Mucosa of stomach (tissue), 1 donor: ENCODE measurements around the gene PLXDC2.

Experiments
- H3K27me3 ChIP-seq: one replicate; pipeline ENCODE4 v1.7.0; 2013; ENCODE audit warnings: mild to moderate bottlenecking, low read length; ENCODE audit not compliant: control insufficient read depth, insufficient read depth
- H3K36me3 ChIP-seq: one replicate; pipeline ENCODE4 v1.7.0; 2013; ENCODE audit warnings: low read length; ENCODE audit not compliant: control insufficient read depth, insufficient read depth
- H3K4me1 ChIP-seq: one replicate; pipeline ENCODE4 v1.7.0; 2013; ENCODE audit warnings: mild to moderate bottlenecking, low read length; ENCODE audit not compliant: control insufficient read depth, insufficient read depth
- H3K4me3 ChIP-seq: one replicate; pipeline ENCODE4 v1.7.0; 2013; ENCODE audit warnings: low read length
- H3K9ac ChIP-seq: one replicate; pipeline ENCODE4 v1.7.0; 2013; ENCODE audit warnings: mild to moderate bottlenecking, low read length, moderate library complexity
- H3K9me3 ChIP-seq: one replicate; pipeline ENCODE4 v1.7.0; 2013; ENCODE audit warnings: mild to moderate bottlenecking, low read length, moderate library complexity; ENCODE audit not compliant: control insufficient read depth
- donor health status: Pancreatic carcinoma.

The PLXDC2 gene

DNA sequence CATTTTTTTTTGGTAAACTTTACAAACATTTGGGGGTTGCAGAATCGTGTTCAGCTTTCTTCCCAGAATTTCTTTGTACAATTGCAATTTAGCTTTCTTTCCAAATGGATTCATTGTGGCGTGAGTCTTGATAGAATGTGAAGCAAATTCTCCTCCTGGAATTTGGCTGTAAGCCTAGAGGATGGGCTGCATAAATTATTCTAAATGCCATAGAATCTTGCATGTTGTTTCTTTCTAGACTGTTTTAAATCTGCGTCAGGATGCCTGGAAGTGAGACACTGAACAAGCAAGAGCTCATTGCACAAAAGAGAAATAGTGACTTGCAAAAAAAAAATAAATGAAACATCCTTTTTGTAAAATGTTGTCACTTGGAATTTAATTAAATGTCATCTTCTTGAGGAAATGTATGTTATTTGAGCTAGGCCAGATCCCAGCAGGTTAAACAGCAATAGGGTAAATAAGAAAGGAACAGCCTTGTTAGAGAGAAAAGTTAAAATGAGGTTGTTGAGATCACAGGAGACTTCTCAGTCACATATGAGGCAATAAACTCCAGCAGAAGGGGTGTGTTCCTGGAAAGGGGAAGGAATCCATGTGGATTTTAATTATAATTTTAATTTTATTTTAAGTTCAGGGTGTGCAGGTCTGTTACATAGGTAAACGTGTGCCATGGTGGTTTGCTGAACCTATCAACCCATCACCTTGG is 483.0 kb downstream of the PLXDC2 start:
- no peaks in the 10 kb centered on the region for H3K36me3 ChIP-seq
- H3K4me1 ChIP-seq: no peaks in the 10 kb centered on the region
- no peak overlapping the region for H3K9ac ChIP-seq
- no peaks in the 10 kb centered on the region for H3K27me3 ChIP-seq
- no peak overlapping the region for H3K4me3 ChIP-seq
- H3K9me3 ChIP-seq: no peaks in the 10 kb centered on the region

DNA sequence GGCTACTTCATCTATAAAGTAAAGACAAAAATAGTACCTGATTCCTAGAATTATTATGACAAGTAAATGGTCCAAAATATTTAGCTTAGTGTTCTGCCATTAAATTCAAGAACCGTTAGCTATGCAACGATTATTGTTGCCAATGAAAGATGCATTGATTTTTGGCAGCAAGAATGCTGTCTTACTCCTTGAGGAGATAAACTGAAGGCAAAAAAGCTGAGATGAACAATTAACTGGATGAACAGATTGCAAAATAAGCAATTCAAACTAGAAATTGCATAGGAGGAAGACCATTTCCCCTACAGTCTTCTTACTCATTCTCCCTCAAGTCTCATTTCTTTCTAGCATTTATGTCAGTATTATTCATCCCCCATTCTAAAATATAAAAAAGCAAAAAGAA is 484.5 kb downstream of the PLXDC2 start:
- no peak overlapping the region for H3K4me3 ChIP-seq
- no peaks in the 10 kb centered on the region for H3K36me3 ChIP-seq
- no peaks in the 10 kb centered on the region for H3K9me3 ChIP-seq
- H3K4me1 ChIP-seq: no peaks in the 10 kb centered on the region
- H3K27me3 ChIP-seq: no peaks in the 10 kb centered on the region
- no peak overlapping the region for H3K9ac ChIP-seq

DNA sequence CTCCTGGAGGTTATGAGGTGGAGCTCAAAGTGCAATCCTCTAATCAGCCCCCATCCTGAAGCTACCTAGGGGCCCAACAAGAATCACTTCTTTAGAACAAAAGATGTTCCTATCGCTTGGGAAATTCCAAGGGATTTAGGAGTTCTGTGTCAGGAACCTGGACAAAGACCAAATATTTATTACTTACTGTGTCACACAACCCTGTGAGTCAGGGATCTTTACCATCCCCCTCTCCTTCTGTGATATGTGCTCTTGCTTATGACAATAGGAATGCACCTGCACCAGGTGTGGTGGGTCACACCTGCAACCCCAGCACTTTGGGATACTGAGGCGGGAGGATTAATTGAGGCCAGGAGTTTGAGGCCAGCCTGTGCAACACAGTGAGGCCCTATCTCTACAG is 485.8 kb downstream of the PLXDC2 start:
- Histone ChIP-seq H3K36me3 (no peaks in the 10 kb centered on the region), H3K9me3 (no peaks in the 10 kb centered on the region), H3K9ac (no peak overlapping the region), H3K27me3 (no peaks in the 10 kb centered on the region), H3K4me3 (no peak overlapping the region), H3K4me1 (no peaks in the 10 kb centered on the region)

DNA sequence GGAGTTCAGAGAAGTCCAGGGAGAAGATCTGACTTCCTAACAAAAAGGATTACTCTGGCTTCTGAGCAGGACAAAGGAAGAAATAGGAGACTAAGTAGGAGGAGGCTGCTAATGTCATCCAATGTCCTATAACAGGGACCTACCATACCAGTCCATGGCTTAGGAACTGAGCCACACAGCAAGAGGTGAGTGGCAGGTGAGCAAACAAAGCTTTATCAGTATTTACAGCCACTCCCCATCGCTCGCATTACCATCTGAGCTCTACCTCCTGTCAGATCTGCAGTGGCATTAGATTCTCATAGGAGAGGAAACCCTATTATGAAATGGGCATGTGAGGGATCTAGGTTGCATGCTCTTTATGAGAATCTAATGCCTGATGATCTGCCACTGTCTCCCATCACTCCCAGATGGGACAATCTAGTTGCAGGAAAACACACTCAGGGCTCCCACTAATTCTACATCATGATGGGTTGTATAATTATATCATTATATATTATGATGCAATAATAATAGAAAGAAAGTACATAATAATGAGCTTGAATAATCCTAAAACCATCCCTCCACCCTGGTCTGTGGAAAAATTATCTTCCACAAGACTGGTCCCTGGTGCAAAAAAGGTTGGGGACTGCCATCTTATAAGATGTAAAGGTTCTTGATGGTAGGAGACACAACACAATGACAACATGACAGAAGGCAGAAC is 487.4 kb downstream of the PLXDC2 start:
- no peaks in the 10 kb centered on the region for H3K4me1 ChIP-seq
- H3K36me3 ChIP-seq: no peaks in the 10 kb centered on the region
- no peaks in the 10 kb centered on the region for H3K9me3 ChIP-seq
- no peaks in the 10 kb centered on the region for H3K27me3 ChIP-seq
- H3K9ac ChIP-seq: no peak overlapping the region
- H3K4me3 ChIP-seq: no peak overlapping the region

DNA sequence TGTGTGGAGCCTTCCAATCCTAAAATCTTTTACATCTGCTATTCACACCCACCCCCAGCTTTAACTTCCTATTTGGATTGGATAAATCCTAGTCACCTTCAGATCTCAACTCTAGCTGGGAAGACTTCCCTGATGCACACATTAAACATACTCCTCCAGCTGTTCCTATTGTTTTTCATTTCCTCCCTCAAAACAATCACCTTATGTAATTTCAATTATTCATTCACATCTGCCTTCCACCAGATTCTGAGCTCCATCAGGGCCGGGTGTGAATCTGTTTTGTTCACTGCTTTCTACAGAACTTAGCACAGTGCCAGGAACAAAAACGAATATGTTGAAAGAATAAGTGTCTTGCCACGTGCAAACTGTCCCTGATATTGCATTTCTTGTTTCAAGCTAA is 497.4 kb downstream of the PLXDC2 start:
- Histone ChIP-seq H3K4me3 (no peak overlapping the region), H3K9me3 (no peaks in the 10 kb centered on the region), H3K4me1 (no peaks in the 10 kb centered on the region), H3K36me3 (no peaks in the 10 kb centered on the region), H3K9ac (no peak overlapping the region), H3K27me3 (no peaks in the 10 kb centered on the region)

DNA sequence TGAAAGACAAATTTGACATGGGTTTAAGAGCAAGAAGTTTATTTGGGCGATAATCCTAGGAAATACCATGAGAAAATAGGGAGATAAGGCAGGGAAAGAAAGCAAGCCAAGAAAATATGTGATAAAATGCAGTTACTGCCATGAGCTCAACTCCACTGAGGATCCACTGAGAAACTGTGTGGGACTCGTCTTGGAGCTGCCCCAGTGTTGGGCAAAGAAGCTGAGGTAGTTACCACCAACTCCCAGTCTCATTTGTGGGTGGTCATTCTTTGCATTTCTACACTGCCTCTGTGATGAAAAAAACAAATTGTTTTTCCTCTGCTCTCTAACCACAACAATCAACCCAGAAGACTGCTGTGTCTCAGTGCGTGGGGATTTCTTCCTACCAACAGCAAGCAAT is 498.2 kb downstream of the PLXDC2 start:
- H3K27me3 ChIP-seq: no peaks in the 10 kb centered on the region
- H3K9me3 ChIP-seq: no peaks in the 10 kb centered on the region
- no peaks in the 10 kb centered on the region for H3K4me1 ChIP-seq
- no peak overlapping the region for H3K4me3 ChIP-seq
- no peaks in the 10 kb centered on the region for H3K36me3 ChIP-seq
- no peak overlapping the region for H3K9ac ChIP-seq

DNA sequence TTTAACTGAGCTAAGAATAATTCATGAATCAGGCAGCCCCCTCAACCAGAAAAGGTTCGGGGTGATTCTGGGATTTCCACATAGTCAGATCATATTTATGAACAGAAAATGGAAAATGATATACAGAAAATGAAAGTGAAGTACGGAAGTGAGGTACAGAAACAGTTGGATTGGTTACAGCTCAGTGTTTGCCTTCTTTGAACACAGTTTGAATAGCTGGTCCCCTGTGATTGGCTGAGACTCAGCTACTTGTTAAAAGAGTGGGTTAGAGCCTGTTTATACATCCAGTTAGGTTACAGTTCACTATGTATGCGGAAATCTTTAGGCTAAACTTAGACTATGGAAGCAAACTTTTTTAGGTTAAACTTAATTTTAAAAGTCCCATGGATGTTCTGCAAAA is 511.7 kb downstream of the PLXDC2 start:
- no peaks in the 10 kb centered on the region for H3K27me3 ChIP-seq
- no peak overlapping the region for H3K9ac ChIP-seq
- no peaks in the 10 kb centered on the region for H3K4me1 ChIP-seq
- H3K36me3 ChIP-seq: no peaks in the 10 kb centered on the region
- no peaks in the 10 kb centered on the region for H3K9me3 ChIP-seq
- H3K4me3 ChIP-seq: no peak overlapping the region

DNA sequence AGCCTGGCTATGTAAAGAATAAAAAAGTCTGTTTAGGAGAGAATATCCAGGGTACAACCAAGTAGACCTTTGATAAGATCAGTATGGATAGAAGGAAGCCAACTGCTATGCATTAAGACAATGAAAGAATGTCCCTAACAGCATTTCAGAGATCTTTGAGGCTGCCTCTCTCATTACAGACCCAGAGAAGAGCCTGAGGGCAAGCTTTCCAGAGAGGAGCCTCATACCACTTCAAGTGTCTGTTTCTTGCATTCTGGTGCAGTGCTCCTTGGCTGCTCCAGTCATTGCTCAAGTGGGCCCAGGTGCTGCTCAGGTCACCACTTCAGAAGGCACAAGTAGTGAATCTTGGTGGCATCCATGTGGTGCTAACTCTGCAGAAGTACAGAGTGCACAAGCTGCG is 514.0 kb downstream of the PLXDC2 start:
- Histone ChIP-seq H3K4me3 (no peak overlapping the region), H3K36me3 (no peaks in the 10 kb centered on the region), H3K4me1 (no peaks in the 10 kb centered on the region), H3K9ac (no peak overlapping the region), H3K9me3 (no peaks in the 10 kb centered on the region), H3K27me3 (no peaks in the 10 kb centered on the region)

DNA sequence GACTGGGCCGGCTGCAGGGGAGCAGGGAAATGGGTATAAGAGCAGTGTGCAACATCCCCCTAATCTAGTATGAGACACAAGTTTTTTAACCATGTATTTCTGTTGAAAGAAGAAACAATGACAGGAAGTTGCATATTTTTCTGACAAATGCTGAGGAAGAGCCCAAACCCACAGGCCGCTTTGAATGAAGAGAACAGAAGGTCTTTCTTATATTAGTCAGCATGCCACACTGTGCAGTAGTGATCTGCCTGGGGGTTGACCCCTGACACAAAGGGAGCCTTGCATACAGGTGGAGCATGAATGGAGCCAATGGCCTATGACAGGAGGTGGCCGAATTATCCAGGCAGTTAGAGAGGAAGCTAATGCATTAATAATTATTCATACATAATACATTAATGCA is 518.3 kb downstream of the PLXDC2 start:
- H3K9me3 ChIP-seq: no peaks in the 10 kb centered on the region
- no peaks in the 10 kb centered on the region for H3K4me1 ChIP-seq
- no peak overlapping the region for H3K9ac ChIP-seq
- H3K4me3 ChIP-seq: no peak overlapping the region
- no peaks in the 10 kb centered on the region for H3K27me3 ChIP-seq
- H3K36me3 ChIP-seq: no peaks in the 10 kb centered on the region
